ENCODE results near the gene FHIT. TPM values are rescaled to one million over a fixed set of nuclear protein-coding genes. Genes with fewer than 3 reads are reported as not detected.

Gene FHIT
- total RNA-seq, 1 donor from 2014 or later: 20.2 TPM

DNA sequence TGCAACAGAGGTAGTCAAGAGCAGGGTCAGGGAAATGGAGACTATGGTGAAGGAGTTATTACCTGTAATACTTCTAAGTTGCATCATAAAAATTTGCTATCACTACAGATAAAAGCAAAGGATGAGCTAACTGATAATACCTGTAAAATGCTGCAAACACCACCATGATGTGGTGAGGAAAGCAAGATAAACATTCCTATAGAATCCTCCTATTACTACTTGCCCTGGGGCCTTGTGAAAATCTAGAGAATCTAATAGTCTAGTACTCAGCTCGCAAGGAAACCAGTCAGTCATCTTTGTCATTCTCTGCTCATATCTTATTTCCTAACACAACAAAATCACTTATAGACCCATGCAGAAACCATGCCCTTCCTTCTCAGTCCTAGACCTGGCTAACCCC lies 899.8 kb downstream of the FHIT start:
- Mint-ChIP-seq H3K27me3 (ENCODE audit: unreplicated experiment) (no peaks in the 10 kb centered on the region), H3K27ac (ENCODE audit: unreplicated experiment) (no peak overlapping the region), H3K9me3 (ENCODE audit: unreplicated experiment) (no peaks in the 10 kb centered on the region), H3K4me3 (ENCODE audit: unreplicated experiment) (no peak overlapping the region), H3K36me3 (ENCODE audit: low read depth, unreplicated experiment) (no peaks in the 10 kb centered on the region), H3K4me1 (ENCODE audit: unreplicated experiment) (peaks cover 3% of the 10 kb centered on the region)
- TF ChIP-seq, protein P1, sequence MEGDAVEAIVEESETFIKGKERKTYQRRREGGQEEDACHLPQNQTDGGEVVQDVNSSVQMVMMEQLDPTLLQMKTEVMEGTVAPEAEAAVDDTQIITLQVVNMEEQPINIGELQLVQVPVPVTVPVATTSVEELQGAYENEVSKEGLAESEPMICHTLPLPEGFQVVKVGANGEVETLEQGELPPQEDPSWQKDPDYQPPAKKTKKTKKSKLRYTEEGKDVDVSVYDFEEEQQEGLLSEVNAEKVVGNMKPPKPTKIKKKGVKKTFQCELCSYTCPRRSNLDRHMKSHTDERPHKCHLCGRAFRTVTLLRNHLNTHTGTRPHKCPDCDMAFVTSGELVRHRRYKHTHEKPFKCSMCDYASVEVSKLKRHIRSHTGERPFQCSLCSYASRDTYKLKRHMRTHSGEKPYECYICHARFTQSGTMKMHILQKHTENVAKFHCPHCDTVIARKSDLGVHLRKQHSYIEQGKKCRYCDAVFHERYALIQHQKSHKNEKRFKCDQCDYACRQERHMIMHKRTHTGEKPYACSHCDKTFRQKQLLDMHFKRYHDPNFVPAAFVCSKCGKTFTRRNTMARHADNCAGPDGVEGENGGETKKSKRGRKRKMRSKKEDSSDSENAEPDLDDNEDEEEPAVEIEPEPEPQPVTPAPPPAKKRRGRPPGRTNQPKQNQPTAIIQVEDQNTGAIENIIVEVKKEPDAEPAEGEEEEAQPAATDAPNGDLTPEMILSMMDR (IDR thresholded peaks at IDR 0.05; ENCODE audit: unreplicated experiment): no peak
- no peak for DNase-seq (ENCODE audit: low spot score)

- Mint-ChIP-seq H3K4me1 (ENCODE audit: unreplicated experiment) (no peaks in the 10 kb centered on the region), H3K36me3 (ENCODE audit: low read depth, unreplicated experiment) (no peaks in the 10 kb centered on the region), H3K9me3 (ENCODE audit: unreplicated experiment) (no peaks in the 10 kb centered on the region), H3K27ac (ENCODE audit: unreplicated experiment) (no peak overlapping the region), H3K27me3 (ENCODE audit: unreplicated experiment) (no peaks in the 10 kb centered on the region), H3K4me3 (ENCODE audit: unreplicated experiment) (no peak overlapping the region)
- DNase-seq (ENCODE audit: low spot score): no peak
- TF ChIP-seq, protein P1 (IDR thresholded peaks at IDR 0.05; ENCODE audit: unreplicated experiment): no peak
Measured at GRCh38 chr3:60344340-60344739, 906.9 kb downstream of the FHIT start.

DNA sequence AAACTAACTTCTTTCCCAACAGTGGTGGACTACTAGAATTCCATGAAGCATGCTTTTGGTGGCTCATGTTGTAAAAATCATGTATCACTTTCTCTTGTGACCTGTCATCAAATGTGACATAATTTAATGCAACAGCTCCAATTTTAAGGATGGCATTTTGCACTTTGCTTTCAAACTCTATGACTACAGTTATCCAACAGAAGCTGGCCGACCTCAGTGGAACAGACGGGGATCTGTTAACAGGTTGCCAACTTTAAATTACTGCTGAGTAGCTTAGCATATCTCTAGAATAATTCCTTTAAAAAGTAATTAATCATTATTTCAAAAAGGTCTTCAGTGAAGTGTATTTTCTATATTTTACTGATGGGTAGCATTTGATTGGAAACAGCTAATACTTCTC lies 907.4 kb downstream of the FHIT start:
- DNase-seq (ENCODE audit: low spot score): no peak
- Mint-ChIP-seq H3K27ac (ENCODE audit: unreplicated experiment) (no peak overlapping the region), H3K27me3 (ENCODE audit: unreplicated experiment) (no peaks in the 10 kb centered on the region), H3K9me3 (ENCODE audit: unreplicated experiment) (no peaks in the 10 kb centered on the region), H3K36me3 (ENCODE audit: low read depth, unreplicated experiment) (no peaks in the 10 kb centered on the region), H3K4me3 (ENCODE audit: unreplicated experiment) (no peak overlapping the region), H3K4me1 (ENCODE audit: unreplicated experiment) (no peaks in the 10 kb centered on the region)
- TF ChIP-seq, protein P1 (IDR thresholded peaks at IDR 0.05; ENCODE audit: unreplicated experiment): no peak

GRCh38 chr3:60339304-60339703 lies 911.9 kb downstream of the FHIT start:
- H3K9me3 Mint-ChIP-seq (ENCODE audit: unreplicated experiment): no peaks in the 10 kb centered on the region
- TF ChIP-seq, protein P1 (IDR thresholded peaks at IDR 0.05; ENCODE audit: unreplicated experiment): no peak
- no peak overlapping the region for H3K27ac Mint-ChIP-seq (ENCODE audit: unreplicated experiment)
- no peak for DNase-seq (ENCODE audit: low spot score)
- H3K4me3 Mint-ChIP-seq (ENCODE audit: unreplicated experiment): no peak overlapping the region
- no peaks in the 10 kb centered on the region for H3K4me1 Mint-ChIP-seq (ENCODE audit: unreplicated experiment)
- H3K36me3 Mint-ChIP-seq (ENCODE audit: low read depth, unreplicated experiment): no peaks in the 10 kb centered on the region
- H3K27me3 Mint-ChIP-seq (ENCODE audit: unreplicated experiment): no peaks in the 10 kb centered on the region

- Mint-ChIP-seq H3K27me3 (ENCODE audit: unreplicated experiment) (no peaks in the 10 kb centered on the region), H3K36me3 (ENCODE audit: low read depth, unreplicated experiment) (no peaks in the 10 kb centered on the region), H3K4me3 (ENCODE audit: unreplicated experiment) (no peak overlapping the region), H3K27ac (ENCODE audit: unreplicated experiment) (no peak overlapping the region), H3K9me3 (ENCODE audit: unreplicated experiment) (no peaks in the 10 kb centered on the region), H3K4me1 (ENCODE audit: unreplicated experiment) (peaks cover 5% of the 10 kb centered on the region)
- no peak for DNase-seq (ENCODE audit: low spot score)
- TF ChIP-seq, protein P1 (IDR thresholded peaks at IDR 0.05; ENCODE audit: unreplicated experiment): no peak
Measured at GRCh38 chr3:60337421-60337820, 913.8 kb downstream of the FHIT start.
